ENCODE measurements around the gene CHRNA4.
"Not testable (repeated sequence)": the region's sequence is repeated elsewhere in the genome, so short reads cannot be mapped to it uniquely, and the experiment has no call there.

Gene CHRNA4

DNA sequence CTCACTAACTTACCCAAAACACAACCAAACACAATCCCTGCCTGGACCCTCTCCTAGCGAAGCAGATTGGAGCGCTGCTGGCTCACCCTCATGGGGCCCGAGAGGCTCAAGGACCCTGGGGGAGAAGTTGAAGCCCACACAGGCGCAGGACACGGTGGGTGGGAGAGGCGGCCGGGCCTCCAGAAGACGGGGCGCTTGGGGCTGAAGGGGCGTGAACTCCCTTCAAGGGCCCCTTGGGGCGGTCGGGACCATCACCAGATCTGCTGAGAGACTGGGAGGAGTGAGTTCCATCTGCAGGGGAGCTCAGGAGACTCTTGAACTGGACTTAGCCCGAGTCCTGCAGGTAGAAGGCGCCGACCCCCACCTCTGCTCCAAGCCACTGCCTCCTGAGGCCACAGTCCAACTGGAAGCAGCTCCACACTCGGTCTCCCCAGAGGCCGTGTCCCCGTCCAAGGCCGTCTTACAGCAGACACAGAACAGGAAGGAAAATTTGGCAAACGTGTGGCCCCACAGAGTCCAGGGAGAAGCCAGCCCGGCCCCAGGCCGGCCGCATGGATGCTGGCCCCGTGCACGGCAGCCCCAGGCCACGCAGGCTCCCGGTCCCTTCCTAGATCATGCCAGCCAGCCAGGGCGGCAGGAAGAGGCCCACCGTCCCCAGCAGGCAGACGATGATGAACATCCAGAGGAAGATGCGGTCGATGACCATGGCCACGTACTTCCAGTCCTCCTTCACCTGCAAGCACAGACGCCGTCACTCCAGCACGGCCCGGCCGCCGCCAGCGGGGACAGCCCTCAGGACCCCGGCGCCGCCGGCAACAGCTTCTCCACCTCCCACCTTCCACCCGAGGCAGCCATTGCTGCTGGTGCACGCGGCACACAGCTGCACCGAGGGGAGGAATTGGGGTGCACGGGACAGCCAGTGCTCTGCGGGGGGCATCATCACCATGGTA lies 14.7 kb downstream of the CHRNA4 start:
- TF ChIP-seq, protein P1, sequence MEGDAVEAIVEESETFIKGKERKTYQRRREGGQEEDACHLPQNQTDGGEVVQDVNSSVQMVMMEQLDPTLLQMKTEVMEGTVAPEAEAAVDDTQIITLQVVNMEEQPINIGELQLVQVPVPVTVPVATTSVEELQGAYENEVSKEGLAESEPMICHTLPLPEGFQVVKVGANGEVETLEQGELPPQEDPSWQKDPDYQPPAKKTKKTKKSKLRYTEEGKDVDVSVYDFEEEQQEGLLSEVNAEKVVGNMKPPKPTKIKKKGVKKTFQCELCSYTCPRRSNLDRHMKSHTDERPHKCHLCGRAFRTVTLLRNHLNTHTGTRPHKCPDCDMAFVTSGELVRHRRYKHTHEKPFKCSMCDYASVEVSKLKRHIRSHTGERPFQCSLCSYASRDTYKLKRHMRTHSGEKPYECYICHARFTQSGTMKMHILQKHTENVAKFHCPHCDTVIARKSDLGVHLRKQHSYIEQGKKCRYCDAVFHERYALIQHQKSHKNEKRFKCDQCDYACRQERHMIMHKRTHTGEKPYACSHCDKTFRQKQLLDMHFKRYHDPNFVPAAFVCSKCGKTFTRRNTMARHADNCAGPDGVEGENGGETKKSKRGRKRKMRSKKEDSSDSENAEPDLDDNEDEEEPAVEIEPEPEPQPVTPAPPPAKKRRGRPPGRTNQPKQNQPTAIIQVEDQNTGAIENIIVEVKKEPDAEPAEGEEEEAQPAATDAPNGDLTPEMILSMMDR (conservative IDR thresholded peaks at IDR 0.05; ENCODE audit: low read depth, low read length) = no peak
- no peak overlapping the region for H3K4me3 ChIP-seq (ENCODE audit: low read depth, low read length)
- no peak for DNase-seq (ENCODE audit: low read depth)

- TF ChIP-seq, protein P1 (conservative IDR thresholded peaks at IDR 0.05; ENCODE audit: low read depth, low read length) = no peak
- no peak for DNase-seq (ENCODE audit: low read depth)
Measured at GRCh38 chr20:63345328-63346100, 15.6 kb downstream of the CHRNA4 start.

DNA sequence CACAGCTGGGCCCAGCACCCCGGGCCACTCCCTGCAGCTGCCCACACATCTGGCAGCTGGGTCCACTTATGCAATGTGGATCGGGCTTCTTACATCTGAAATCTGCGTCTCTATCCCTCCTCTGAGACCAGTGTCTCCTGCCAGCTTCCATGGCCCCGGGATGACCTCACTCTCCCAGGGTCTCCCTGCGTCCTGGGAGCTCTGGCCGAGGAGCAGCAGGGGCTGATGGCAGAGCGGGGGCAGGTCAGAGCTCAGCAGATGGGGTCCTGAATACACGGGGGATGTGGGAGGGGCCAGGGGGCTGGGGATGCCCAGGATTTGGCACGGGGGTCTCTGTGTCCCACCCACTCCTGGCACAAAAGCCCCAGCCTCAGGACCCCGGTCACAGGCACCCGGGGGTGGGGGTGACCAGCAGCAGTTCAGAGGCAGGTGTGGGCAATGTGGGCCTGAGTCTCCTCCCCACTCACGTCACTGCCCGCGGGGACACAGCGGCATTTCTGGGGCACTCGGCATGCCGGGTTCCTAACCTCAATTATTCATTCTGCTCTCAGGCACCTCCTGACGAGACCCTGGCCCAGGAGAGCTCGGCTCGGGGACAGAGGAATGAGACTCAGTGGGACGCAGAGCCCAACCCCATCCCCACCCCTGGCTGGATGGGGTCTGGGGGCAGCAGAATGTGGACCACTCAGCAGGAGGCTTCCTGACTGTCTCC lies 16.4 kb downstream of the CHRNA4 start:
- TF ChIP-seq, protein P1 (conservative IDR thresholded peaks at IDR 0.05; ENCODE audit: low read depth, low read length) = no peak
- no peak overlapping the region for H3K4me3 ChIP-seq (ENCODE audit: low read depth, low read length)
- no peak for DNase-seq (ENCODE audit: low read depth)

More at GRCh38 chr20:63345328-63346100, 15.6 kb downstream of the CHRNA4 start:
- no peak overlapping the region for H3K4me3 ChIP-seq (ENCODE audit: low read depth, low read length)

GRCh38 chr20:63343460-63344445 lies 17.4 kb downstream of the CHRNA4 start:
- no peak overlapping the region for H3K4me3 ChIP-seq (ENCODE audit: low read depth, low read length)
- TF ChIP-seq, protein P1 (conservative IDR thresholded peaks at IDR 0.05; ENCODE audit: low read depth, low read length) = no peak
- no peak for DNase-seq (ENCODE audit: low read depth)

DNA sequence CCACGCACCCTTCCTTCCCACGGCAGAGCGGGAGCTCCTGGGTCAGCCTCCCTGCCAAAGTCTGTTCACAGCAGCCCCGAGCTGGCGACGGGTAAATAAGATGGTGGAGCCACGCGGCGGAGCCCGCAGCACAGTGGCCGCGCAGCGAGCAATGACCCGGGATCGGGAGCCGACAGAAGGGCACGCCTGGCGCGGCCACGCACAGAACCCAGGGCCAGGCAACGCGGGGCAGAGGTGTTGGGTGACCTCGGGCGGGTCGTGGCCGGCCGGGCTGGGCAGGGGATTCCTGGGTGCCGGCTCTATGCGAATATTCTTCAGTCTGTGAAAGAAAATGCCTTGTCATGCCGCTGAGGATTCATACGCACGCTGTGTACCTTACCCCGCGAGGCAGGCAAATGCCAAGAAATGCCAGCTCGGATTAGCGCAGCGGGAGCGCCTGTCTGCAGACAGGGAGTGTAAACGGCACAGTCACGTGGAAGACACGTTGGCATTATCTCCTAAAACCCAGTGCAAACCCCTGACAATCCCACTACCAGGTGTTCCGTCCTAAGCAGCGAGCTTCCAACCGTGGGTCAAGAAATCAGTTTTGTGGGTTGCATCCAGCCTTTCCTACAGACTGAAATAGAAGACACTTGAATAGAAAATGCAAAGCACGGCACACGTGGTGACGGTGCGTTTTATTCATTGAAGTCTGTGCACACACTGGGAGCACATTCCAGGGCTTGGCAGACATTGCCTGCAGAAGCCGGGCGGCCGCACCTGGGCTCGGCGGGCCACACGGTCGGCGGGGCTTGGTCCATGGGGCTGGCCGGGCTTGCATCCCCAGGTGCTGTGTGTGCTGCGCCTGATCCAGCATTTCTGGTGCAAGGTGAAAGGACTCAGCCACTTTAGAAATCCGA lies 18.3 kb downstream of the CHRNA4 start:
- TF ChIP-seq, protein P1 (conservative IDR thresholded peaks at IDR 0.05; ENCODE audit: low read depth, low read length) = no peak
- DNase-seq (ENCODE audit: low read depth) = no peak
- H3K4me3 ChIP-seq (ENCODE audit: low read depth, low read length) = no peak overlapping the region

DNA sequence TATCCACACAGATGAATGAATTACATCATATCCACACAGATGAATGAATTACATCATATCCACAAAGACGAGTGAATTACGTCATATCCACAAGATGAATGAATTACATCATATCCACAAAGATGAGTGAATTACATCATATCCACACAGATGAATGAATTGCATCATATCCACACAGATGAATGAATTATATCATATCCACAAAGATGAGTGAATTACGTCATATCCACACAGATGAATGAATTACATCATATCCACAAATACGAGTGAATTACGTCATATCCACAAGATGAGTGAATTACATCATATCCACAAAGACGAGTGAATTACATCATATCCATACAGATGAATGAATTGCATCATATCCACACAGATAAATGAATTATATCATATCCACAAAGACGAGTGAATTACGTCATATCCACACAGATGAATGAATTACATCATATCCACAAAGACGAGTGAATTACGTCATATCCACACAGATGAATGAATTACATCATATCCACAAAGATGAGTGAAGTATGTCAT lies 20.9 kb downstream of the CHRNA4 start:
- DNase-seq (ENCODE audit: low read depth); H3K4me3 ChIP-seq (ENCODE audit: low read depth, low read length): not testable (repeated sequence)

GRCh38 chr20:63339154-63340094 lies 21.7 kb downstream of the CHRNA4 start:
- H3K4me3 ChIP-seq (ENCODE audit: low read depth, low read length); DNase-seq (ENCODE audit: low read depth): not testable (repeated sequence)

All from choroid plexus epithelial cell (primary cell).